SK-N-SH treated with all-trans-retinoic acid at 6 μM for 48 hours (cell line): ENCODE measurements around the gene PRKRIP1.

Source experiments
- ATAC-seq: fragments of 200-7000 bp; cut with Tn5 transposase; 3 replicates; pipeline ENCODE4 v1.9.1; 2020; ENCODE audit warnings: mild to moderate bottlenecking, moderate library complexity
- ARNTL ChIP-seq: fragments of 450-650 bp; formaldehyde crosslinking; IDR thresholded peaks from 2 replicates; pipeline ENCODE4 v1.5.0; 2020; ENCODE audit warnings: low read depth, mild to moderate bottlenecking, moderate library complexity, borderline replicate concordance
- BACH2 ChIP-seq: fragments of 250-450 bp; sonication (Bioruptor Pico); IDR thresholded peaks from 2 replicates; pipeline ENCODE4 v1.9.0; 2021; ENCODE audit warnings: mild to moderate bottlenecking, borderline replicate concordance
- CSDC2 ChIP-seq: fragments of 250-450 bp; sonication (Bioruptor Pico); IDR thresholded peaks from 2 replicates; pipeline ENCODE4 v1.5.0; 2020; ENCODE audit warnings: mild to moderate bottlenecking, moderate library complexity
- GLIS3 ChIP-seq: fragments of 250-450 bp; sonication (Bioruptor Pico); IDR thresholded peaks from 2 replicates; pipeline ENCODE4 v1.5.0; 2020; ENCODE audit warnings: mild to moderate bottlenecking, moderate library complexity
- ISL1 ChIP-seq: fragments of 250-450 bp; sonication (Bioruptor Pico); IDR thresholded peaks from 2 replicates; pipeline ENCODE4 v2.1.2; 2022; ENCODE audit warnings: mild to moderate bottlenecking, moderate library complexity
- OSR1 ChIP-seq: fragments of 250-450 bp; sonication (Bioruptor Pico); IDR thresholded peaks from 2 replicates; pipeline ENCODE4 v1.8.0; 2022; ENCODE audit warnings: moderate library complexity, mild to moderate bottlenecking, inconsistent platforms
- PPARA ChIP-seq: fragments of 250-450 bp; sonication (Bioruptor Pico); IDR thresholded peaks from 2 replicates; pipeline ENCODE4 v1.5.0; 2020; ENCODE audit warnings: mild to moderate bottlenecking, borderline replicate concordance
- RARB ChIP-seq: fragments of 250-450 bp; sonication (Bioruptor Pico); IDR thresholded peaks from 2 replicates; pipeline ENCODE4 v1.8.0; 2021; ENCODE audit warnings: mild to moderate bottlenecking, moderate library complexity
- TCF4 ChIP-seq: fragments of 250-450 bp; sonication (Bioruptor Pico); IDR thresholded peaks from 2 replicates; pipeline ENCODE4 v1.8.0; 2021; ENCODE audit warnings: mild to moderate bottlenecking, moderate library complexity, borderline replicate concordance
- TOX ChIP-seq: fragments of 250-450 bp; sonication (Bioruptor Pico); IDR thresholded peaks from 2 replicates; pipeline ENCODE4 v1.8.0; 2021; ENCODE audit warnings: mild to moderate bottlenecking, moderate library complexity, borderline replicate concordance
- ZFP3 ChIP-seq: fragments of 250-450 bp; sonication (Bioruptor Pico); IDR thresholded peaks from 2 replicates; pipeline ENCODE4 v1.5.0; 2020; ENCODE audit warnings: mild to moderate bottlenecking, moderate library complexity
- ZFP30 ChIP-seq: fragments of 450-650 bp; formaldehyde crosslinking; IDR thresholded peaks from 2 replicates; pipeline ENCODE4 v1.5.0; 2022; ENCODE audit warnings: mild to moderate bottlenecking, moderate library complexity
- ZNF70 ChIP-seq: fragments of 450-650 bp; formaldehyde crosslinking; IDR thresholded peaks from 2 replicates; pipeline ENCODE4 v1.5.0; 2020; ENCODE audit warnings: mild to moderate bottlenecking, moderate library complexity
- ZNF8 ChIP-seq: fragments of 450-650 bp; formaldehyde crosslinking; IDR thresholded peaks from 2 replicates; pipeline ENCODE4 v1.5.0; 2020; ENCODE audit warnings: mild to moderate bottlenecking, moderate library complexity
- TF ChIP-seq, protein P1 (sequence below): fragments of 250-450 bp; sonication (Bioruptor Pico); IDR thresholded peaks from 2 replicates; pipeline ENCODE4 v1.8.0; 2020; ENCODE audit warnings: mild to moderate bottlenecking, moderate library complexity, borderline replicate concordance
- TF ChIP-seq, protein P2 (sequence below): fragments of 250-450 bp; sonication (Bioruptor Pico); IDR thresholded peaks from 2 replicates; pipeline ENCODE4 v1.5.1; 2021; ENCODE audit warnings: mild to moderate bottlenecking, moderate library complexity
- TF ChIP-seq, protein P3 (sequence below): fragments of 250-450 bp; sonication (Bioruptor Pico); IDR thresholded peaks from 2 replicates; pipeline ENCODE4 v1.5.1; 2020; ENCODE audit warnings: low read depth, mild to moderate bottlenecking, moderate library complexity
- TF ChIP-seq, protein P4 (sequence below): fragments of 250-450 bp; sonication (Bioruptor Pico); IDR thresholded peaks from 2 replicates; pipeline ENCODE4 v1.5.0; 2020; ENCODE audit warnings: mild to moderate bottlenecking, moderate library complexity
- TF ChIP-seq, protein P5 (sequence below): fragments of 250-450 bp; sonication (Bioruptor Pico); IDR thresholded peaks from 2 replicates; pipeline ENCODE4 v1.8.0; 2021; ENCODE audit warnings: low read depth, mild to moderate bottlenecking, moderate library complexity, borderline replicate concordance

The PRKRIP1 gene

DNA sequence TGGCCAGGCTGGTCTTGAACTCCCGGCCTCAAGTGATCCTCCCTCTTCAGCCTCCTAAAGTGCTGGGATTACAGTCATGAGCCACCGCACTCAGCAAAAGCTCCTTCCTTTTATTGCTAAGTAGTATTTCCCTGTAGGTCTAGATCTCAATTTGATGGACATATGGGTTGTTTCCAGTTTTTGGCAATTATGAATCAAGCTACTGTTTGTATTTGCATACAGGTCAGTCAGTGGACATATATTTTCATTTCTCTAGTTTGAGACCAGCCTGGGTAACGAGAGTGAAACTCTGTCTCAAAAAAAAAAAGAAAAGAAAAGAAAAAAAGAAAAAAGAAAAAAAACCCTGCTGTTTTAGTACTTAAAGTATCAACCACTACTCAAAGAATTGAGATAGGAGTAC is 6.4 kb upstream of the PRKRIP1 start (continued):
- TF ChIP-seq, protein P1, sequence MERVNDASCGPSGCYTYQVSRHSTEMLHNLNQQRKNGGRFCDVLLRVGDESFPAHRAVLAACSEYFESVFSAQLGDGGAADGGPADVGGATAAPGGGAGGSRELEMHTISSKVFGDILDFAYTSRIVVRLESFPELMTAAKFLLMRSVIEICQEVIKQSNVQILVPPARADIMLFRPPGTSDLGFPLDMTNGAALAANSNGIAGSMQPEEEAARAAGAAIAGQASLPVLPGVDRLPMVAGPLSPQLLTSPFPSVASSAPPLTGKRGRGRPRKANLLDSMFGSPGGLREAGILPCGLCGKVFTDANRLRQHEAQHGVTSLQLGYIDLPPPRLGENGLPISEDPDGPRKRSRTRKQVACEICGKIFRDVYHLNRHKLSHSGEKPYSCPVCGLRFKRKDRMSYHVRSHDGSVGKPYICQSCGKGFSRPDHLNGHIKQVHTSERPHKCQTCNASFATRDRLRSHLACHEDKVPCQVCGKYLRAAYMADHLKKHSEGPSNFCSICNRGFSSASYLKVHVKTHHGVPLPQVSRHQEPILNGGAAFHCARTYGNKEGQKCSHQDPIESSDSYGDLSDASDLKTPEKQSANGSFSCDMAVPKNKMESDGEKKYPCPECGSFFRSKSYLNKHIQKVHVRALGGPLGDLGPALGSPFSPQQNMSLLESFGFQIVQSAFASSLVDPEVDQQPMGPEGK (CRISPR knock-in tag): no peak
- TF ChIP-seq, protein P2, sequence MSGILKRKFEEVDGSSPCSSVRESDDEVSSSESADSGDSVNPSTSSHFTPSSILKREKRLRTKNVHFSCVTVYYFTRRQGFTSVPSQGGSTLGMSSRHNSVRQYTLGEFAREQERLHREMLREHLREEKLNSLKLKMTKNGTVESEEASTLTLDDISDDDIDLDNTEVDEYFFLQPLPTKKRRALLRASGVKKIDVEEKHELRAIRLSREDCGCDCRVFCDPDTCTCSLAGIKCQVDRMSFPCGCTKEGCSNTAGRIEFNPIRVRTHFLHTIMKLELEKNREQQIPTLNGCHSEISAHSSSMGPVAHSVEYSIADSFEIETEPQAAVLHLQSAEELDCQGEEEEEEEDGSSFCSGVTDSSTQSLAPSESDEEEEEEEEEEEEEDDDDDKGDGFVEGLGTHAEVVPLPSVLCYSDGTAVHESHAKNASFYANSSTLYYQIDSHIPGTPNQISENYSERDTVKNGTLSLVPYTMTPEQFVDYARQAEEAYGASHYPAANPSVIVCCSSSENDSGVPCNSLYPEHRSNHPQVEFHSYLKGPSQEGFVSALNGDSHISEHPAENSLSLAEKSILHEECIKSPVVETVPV (CRISPR knock-in tag): no peak
- TF ChIP-seq BACH2 (CRISPR knock-in tag) (no peak), ZNF70 (CRISPR knock-in tag) (no peak), TCF4 (CRISPR knock-in tag) (no peak), RARB (no peak), OSR1 (CRISPR knock-in tag) (no peak), ZNF8 (no peak), ZFP3 (CRISPR knock-in tag) (no peak), ISL1 (CRISPR knock-in tag) (no peak), CSDC2 (CRISPR knock-in tag) (no peak)
- TF ChIP-seq, protein P3, sequence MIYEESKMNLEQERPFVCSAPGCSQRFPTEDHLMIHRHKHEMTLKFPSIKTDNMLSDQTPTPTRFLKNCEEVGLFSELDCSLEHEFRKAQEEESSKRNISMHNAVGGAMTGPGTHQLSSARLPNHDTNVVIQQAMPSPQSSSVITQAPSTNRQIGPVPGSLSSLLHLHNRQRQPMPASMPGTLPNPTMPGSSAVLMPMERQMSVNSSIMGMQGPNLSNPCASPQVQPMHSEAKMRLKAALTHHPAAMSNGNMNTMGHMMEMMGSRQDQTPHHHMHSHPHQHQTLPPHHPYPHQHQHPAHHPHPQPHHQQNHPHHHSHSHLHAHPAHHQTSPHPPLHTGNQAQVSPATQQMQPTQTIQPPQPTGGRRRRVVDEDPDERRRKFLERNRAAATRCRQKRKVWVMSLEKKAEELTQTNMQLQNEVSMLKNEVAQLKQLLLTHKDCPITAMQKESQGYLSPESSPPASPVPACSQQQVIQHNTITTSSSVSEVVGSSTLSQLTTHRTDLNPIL (CRISPR knock-in tag): no peak
- TF ChIP-seq, all 23 proteins: peak for 0

DNA sequence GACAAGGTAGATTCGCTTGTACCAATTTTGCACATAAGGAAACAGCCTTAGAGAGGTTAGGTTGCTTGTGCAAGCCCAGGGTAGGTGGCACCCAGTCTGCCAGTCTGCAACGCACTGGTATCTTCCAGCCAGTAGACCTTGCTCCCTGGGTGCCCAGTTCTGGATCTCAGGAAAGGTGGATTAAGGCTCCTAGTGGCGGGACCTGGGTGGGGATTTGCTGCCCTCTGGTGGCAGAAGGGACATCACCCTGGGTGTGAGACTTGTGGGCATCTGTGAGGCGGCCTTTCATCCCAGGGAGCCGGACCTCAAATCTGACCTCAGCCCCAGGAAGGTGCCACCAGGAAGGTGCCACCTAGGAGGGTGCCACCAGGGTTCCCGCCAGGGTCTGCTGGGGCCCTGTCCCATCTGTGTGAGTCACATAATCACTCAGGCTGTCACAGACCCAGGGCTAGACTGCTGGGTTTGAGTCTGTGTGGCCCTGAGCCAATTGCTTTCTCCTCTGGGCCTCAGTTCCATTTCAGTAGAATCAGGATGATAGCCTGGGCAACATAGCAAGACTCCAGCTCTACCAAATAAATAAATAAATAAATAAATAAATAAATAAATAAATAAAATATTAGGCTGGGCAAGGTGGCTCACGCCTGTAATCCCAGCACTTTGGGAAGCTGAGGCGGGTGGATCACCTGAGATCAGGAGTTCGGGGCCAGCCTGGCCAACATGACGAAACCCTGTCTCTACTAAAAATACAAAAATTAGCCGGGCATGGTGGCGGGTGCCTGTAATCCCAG is 5.3 kb upstream of the PRKRIP1 start:
- TF ChIP-seq ZNF70 (CRISPR knock-in tag): no peak
- TF ChIP-seq, protein P4, sequence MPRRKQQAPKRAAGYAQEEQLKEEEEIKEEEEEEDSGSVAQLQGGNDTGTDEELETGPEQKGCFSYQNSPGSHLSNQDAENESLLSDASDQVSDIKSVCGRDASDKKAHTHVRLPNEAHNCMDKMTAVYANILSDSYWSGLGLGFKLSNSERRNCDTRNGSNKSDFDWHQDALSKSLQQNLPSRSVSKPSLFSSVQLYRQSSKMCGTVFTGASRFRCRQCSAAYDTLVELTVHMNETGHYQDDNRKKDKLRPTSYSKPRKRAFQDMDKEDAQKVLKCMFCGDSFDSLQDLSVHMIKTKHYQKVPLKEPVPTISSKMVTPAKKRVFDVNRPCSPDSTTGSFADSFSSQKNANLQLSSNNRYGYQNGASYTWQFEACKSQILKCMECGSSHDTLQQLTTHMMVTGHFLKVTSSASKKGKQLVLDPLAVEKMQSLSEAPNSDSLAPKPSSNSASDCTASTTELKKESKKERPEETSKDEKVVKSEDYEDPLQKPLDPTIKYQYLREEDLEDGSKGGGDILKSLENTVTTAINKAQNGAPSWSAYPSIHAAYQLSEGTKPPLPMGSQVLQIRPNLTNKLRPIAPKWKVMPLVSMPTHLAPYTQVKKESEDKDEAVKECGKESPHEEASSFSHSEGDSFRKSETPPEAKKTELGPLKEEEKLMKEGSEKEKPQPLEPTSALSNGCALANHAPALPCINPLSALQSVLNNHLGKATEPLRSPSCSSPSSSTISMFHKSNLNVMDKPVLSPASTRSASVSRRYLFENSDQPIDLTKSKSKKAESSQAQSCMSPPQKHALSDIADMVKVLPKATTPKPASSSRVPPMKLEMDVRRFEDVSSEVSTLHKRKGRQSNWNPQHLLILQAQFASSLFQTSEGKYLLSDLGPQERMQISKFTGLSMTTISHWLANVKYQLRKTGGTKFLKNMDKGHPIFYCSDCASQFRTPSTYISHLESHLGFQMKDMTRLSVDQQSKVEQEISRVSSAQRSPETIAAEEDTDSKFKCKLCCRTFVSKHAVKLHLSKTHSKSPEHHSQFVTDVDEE (CRISPR knock-in tag): 0 out of 2 replicates have a peak, but pooled peaks have one; percentile 11
- peak; percentile 96 for ATAC-seq

DNA sequence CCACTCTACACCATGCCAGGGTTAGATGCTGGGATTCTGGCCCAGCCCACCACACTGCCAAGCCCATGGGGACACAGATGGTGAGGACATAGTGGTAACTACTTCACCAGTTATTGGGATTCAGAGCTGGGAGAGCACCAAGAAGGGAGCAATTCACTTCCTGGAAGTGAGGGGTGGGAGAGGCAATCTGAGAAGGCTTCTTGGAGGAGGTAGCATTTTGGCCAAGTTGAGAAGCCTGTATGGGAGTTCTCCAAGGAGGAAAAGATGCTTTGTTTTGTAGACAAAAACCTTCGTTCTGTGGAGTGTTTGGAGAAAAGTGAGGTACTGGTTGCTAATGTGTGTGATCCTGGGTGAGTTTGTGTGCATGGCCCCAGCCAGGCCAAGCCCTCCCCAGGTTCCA is 3.8 kb upstream of the PRKRIP1 start:
- ATAC-seq: no peak
- TF ChIP-seq GLIS3 (no peak), ZFP30 (no peak), ZFP3 (CRISPR knock-in tag) (no peak), TOX (no peak), ZNF70 (CRISPR knock-in tag) (no peak), OSR1 (CRISPR knock-in tag) (no peak), ISL1 (CRISPR knock-in tag) (no peak), ARNTL (CRISPR knock-in tag) (no peak), CSDC2 (CRISPR knock-in tag) (no peak), PPARA (CRISPR knock-in tag) (no peak), ZNF8 (no peak)
- TF ChIP-seq, protein P5, sequence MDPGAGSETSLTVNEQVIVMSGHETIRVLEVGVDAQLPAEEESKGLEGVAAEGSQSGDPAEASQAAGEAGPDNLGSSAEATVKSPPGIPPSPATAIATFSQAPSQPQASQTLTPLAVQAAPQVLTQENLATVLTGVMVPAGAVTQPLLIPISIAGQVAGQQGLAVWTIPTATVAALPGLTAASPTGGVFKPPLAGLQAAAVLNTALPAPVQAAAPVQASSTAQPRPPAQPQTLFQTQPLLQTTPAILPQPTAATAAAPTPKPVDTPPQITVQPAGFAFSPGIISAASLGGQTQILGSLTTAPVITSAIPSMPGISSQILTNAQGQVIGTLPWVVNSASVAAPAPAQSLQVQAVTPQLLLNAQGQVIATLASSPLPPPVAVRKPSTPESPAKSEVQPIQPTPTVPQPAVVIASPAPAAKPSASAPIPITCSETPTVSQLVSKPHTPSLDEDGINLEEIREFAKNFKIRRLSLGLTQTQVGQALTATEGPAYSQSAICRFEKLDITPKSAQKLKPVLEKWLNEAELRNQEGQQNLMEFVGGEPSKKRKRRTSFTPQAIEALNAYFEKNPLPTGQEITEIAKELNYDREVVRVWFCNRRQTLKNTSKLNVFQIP (CRISPR knock-in tag): no peak
- TF ChIP-seq, protein P4 (CRISPR knock-in tag): no peak
- TF ChIP-seq, protein P1 (CRISPR knock-in tag): no peak
